Neural progenitor cell (in vitro differentiated cells): ENCODE measurements around the gene DRAXIN.

Experiments used
- EZH2 ChIP-seq: fragments of 200-600 bp; sonication (generic); IDR thresholded peaks from 2 replicates; pipeline ENCODE4 v1.6.1; 2017; ENCODE audit warnings: antibody characterized with exemption, mild to moderate bottlenecking, moderate library complexity
- EZH2phosphoT487 ChIP-seq: fragments of 200-600 bp; sonication (generic); IDR thresholded peaks from 2 replicates; pipeline ENCODE4 v1.6.1; 2017; ENCODE audit warnings: antibody characterized with exemption
- TF ChIP-seq, protein P1 (sequence below): fragments of 200-600 bp; sonication (generic); IDR thresholded peaks from 2 replicates; pipeline ENCODE4 v1.5.1; 2017; ENCODE audit warnings: antibody characterized with exemption, mild to moderate bottlenecking

DNA sequence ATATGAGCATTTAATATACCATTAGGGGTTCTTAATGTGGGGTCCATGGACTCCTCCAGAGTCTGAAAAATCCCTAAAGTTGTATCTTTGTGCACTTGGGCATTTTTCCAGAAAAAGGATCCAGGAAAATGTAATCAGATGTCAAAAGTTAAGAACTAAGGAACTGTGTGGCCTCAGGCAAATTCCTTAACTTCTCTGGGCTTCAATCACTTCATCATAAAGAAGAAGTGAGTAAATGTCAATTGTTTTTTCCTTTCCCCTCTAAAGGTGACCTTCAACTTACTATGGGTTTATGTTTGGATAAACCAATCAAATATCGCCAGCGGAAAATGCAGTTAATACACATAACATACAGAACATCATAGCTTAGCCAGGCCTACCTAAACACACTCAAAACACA lies 13.1 kb upstream of the DRAXIN start:
- TF ChIP-seq, protein P1, sequence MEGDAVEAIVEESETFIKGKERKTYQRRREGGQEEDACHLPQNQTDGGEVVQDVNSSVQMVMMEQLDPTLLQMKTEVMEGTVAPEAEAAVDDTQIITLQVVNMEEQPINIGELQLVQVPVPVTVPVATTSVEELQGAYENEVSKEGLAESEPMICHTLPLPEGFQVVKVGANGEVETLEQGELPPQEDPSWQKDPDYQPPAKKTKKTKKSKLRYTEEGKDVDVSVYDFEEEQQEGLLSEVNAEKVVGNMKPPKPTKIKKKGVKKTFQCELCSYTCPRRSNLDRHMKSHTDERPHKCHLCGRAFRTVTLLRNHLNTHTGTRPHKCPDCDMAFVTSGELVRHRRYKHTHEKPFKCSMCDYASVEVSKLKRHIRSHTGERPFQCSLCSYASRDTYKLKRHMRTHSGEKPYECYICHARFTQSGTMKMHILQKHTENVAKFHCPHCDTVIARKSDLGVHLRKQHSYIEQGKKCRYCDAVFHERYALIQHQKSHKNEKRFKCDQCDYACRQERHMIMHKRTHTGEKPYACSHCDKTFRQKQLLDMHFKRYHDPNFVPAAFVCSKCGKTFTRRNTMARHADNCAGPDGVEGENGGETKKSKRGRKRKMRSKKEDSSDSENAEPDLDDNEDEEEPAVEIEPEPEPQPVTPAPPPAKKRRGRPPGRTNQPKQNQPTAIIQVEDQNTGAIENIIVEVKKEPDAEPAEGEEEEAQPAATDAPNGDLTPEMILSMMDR, result no peak
- TF ChIP-seq EZH2phosphoT487, result no peak
- no peak for TF ChIP-seq EZH2
